K562 (cell line): ENCODE data around the gene SLC39A5. TPM values are rescaled to one million over a fixed set of nuclear protein-coding genes. Genes with fewer than 3 reads are reported as not detected.

Experiments
- DPF2 ChIP-seq: fragments of 450-650 bp; IDR thresholded peaks from 2 replicates; pipeline ENCODE4 v1.6.1; 2016
- FOXJ3 ChIP-seq: sonication (generic); formaldehyde crosslinking; IDR thresholded peaks from 2 replicates; pipeline ENCODE4 v1.4.0; 2020; ENCODE audit warnings: mild to moderate bottlenecking, missing genetic modification reagents
- GATAD2B ChIP-seq: fragments of 450-650 bp; IDR thresholded peaks from 2 replicates; pipeline ENCODE4 v1.6.1; 2017; ENCODE audit warnings: mild to moderate bottlenecking, borderline replicate concordance
- HMG20A ChIP-seq: fragments of 450-650 bp; formaldehyde crosslinking; conservative IDR thresholded peaks from 2 replicates; pipeline ENCODE4 v1.4.0; 2020; ENCODE audit warnings: mild to moderate bottlenecking, mixed read lengths
- HOXB6 ChIP-seq: fragments of 250-450 bp; sonication (Bioruptor Pico); IDR thresholded peaks from 2 replicates; pipeline ENCODE4 v1.5.1; 2022; ENCODE audit warnings: mild to moderate bottlenecking, borderline replicate concordance
- IRF1 ChIP-seq: sonication (generic); formaldehyde crosslinking; IDR thresholded peaks from 2 replicates; pipeline ENCODE4 v1.8.0; 2022; ENCODE audit warnings: missing genetic modification reagents, mild to moderate bottlenecking, borderline replicate concordance
- KDM5B ChIP-seq: fragments of 200-600 bp; sonication (generic); IDR thresholded peaks from 2 replicates; pipeline ENCODE4 v1.6.1; 2012; ENCODE audit warnings: low read depth, mild to moderate bottlenecking, moderate library complexity, low read length, control low read depth, inconsistent platforms; ENCODE audit not compliant: insufficient replicate concordance
- KLF16 ChIP-seq: IDR thresholded peaks from 2 replicates; pipeline ENCODE4 v1.6.1; 2016; ENCODE audit warnings: antibody characterized with exemption
- NONO ChIP-seq, 2 experiments: fragments of 200-400 bp in 1 of 2; fragments of 450-650 bp in 1 of 2; formaldehyde crosslinking in 1 of 2; IDR thresholded peaks; 2 replicates each; pipeline ENCODE4 v1.6.1; 2017; ENCODE audit warnings: low read depth in 2 of 2, mild to moderate bottlenecking in 2 of 2, moderate library complexity in 2 of 2, low read length in 1 of 2
- NR4A1 ChIP-seq, 2 experiments: fragments of 250-450 bp in 1 of 2; fragments of 450-650 bp in 1 of 2; sonication (Bioruptor Pico) in 1 of 2; IDR thresholded peaks; 2 replicates each; pipeline versions ENCODE4 v1.4.0 to v1.6.1; 2016 to 2020; ENCODE audit warnings: mild to moderate bottlenecking in 2 of 2, missing compliant biosample characterization in 1 of 2, missing genetic modification characterization in 1 of 2, moderate library complexity in 1 of 2
- NRF1 ChIP-seq, 2 experiments: fragments of 450-650 bp; IDR thresholded peaks in 1 of 2; conservative IDR thresholded peaks in 1 of 2; 2 replicates each; pipeline ENCODE4 v1.6.1; 2014; ENCODE audit warnings: mild to moderate bottlenecking in 2 of 2
- PCBP1 ChIP-seq: fragments of 200-400 bp; formaldehyde crosslinking; IDR thresholded peaks from 2 replicates; pipeline ENCODE4 v1.6.1; 2018; ENCODE audit warnings: mild to moderate bottlenecking, low read depth, low read length; ENCODE audit not compliant: poor library complexity, severe bottlenecking
- RBM14 ChIP-seq: fragments of 200-400 bp; formaldehyde crosslinking; IDR thresholded peaks from 2 replicates; pipeline ENCODE4 v1.6.1; 2018; ENCODE audit warnings: low read depth, mild to moderate bottlenecking, low read length, moderate library complexity, borderline replicate concordance; ENCODE audit not compliant: insufficient read depth
- SMARCA5 ChIP-seq: fragments of 450-650 bp; IDR thresholded peaks from 2 replicates; pipeline ENCODE4 v1.6.1; 2016
- SOX6 ChIP-seq: fragments of 450-650 bp; IDR thresholded peaks from 2 replicates; pipeline ENCODE4 v1.6.1; 2014; ENCODE audit warnings: mild to moderate bottlenecking
- SUPT5H ChIP-seq: fragments of 450-650 bp; IDR thresholded peaks from 2 replicates; pipeline ENCODE4 v1.6.1; 2016
- TAF1 ChIP-seq: IDR thresholded peaks from 2 replicates; pipeline ENCODE4 v1.6.1; 2011; ENCODE audit warnings: mild to moderate bottlenecking, low read length, moderate library complexity; ENCODE audit not compliant: insufficient read depth, control insufficient read depth, severe bottlenecking; ENCODE audit errors: extremely low read depth
- TAF9B ChIP-seq: fragments of 450-650 bp; IDR thresholded peaks from 2 replicates; pipeline ENCODE4 v1.6.1; 2018; ENCODE audit warnings: mild to moderate bottlenecking; ENCODE audit not compliant: partially characterized antibody
- ZC3H4 ChIP-seq: sonication (generic); formaldehyde crosslinking; IDR thresholded peaks from 2 replicates; pipeline ENCODE4 v1.9.0; 2021; ENCODE audit warnings: missing genetic modification reagents, borderline replicate concordance
- ZNF316 ChIP-seq: fragments of 450-650 bp; IDR thresholded peaks from 2 replicates; pipeline ENCODE4 v1.6.1; 2016
- ZNF324 ChIP-seq: fragments of 250-450 bp; sonication (Bioruptor Pico); IDR thresholded peaks from 2 replicates; pipeline ENCODE4 v1.4.0; 2020; ENCODE audit warnings: mild to moderate bottlenecking
- ZNF41 ChIP-seq: fragments of 250-450 bp; sonication (Bioruptor Pico); conservative IDR thresholded peaks from 2 replicates; pipeline ENCODE4 v1.4.0; 2020; ENCODE audit warnings: mild to moderate bottlenecking
- ZNF431 ChIP-seq: sonication (generic); formaldehyde crosslinking; IDR thresholded peaks from 2 replicates; pipeline ENCODE4 v1.8.0; 2022; ENCODE audit warnings: mild to moderate bottlenecking, missing genetic modification reagents
- ZNF445 ChIP-seq: fragments of 250-450 bp; sonication (Bioruptor Pico); IDR thresholded peaks from 2 replicates; pipeline ENCODE4 v1.4.0; 2020; ENCODE audit warnings: low read depth, mild to moderate bottlenecking, moderate library complexity
- ZNF785 ChIP-seq: fragments of 250-450 bp; sonication (Bioruptor Pico); IDR thresholded peaks from 2 replicates; pipeline ENCODE4 v1.4.0; 2020; ENCODE audit warnings: mild to moderate bottlenecking
- ZNF830 ChIP-seq: fragments of 250-450 bp; sonication (Bioruptor Pico); IDR thresholded peaks from 2 replicates; pipeline ENCODE4 v1.5.0; 2021; ENCODE audit warnings: mild to moderate bottlenecking
- polyA plus RNA-seq, 8 experiments: library from polyadenylated mRNA; depleted of rRNA in 4 of 8; stranded (reverse) in 5 of 8; unstranded in 3 of 8; fragments of >200 nt; fragmentation: Nextera tagmentation in 2 of 8; fragmentation: Illumina TruSeq in 1 of 8; extraction: Ambion mirVana in 2 of 8; extraction: Trizol in 1 of 8; gene quantifications; 2 replicates each; pipeline versions ENCODE4 v1.2.1 to v1.2.3, GENCODE V29; 2011 to 2014; ENCODE audit warnings: inconsistent platforms in 1 of 8, missing spikeins in 1 of 8
- total RNA-seq, 7 experiments: library from RNA; depleted of rRNA in 6 of 7; stranded (reverse); fragments of >200 nt in 6 of 7; fragmentation: Illumina TruSeq in 2 of 7; extraction: Trizol in 2 of 7; gene quantifications; 2 replicates each; pipeline versions ENCODE4 v1.2.1 to v1.2.3, GENCODE V29; 2011 to 2021; ENCODE audit warnings: low replicate concordance in 1 of 7
- TF ChIP-seq, protein P1 (sequence below): sonication (generic); formaldehyde crosslinking; IDR thresholded peaks from 2 replicates; pipeline ENCODE4 v1.9.0; 2022; ENCODE audit warnings: mild to moderate bottlenecking, missing genetic modification reagents
- TF ChIP-seq, protein P2 (sequence below): sonication (generic); formaldehyde crosslinking; IDR thresholded peaks from 2 replicates; pipeline ENCODE4 v1.8.1; 2022; ENCODE audit warnings: missing genetic modification reagents

SLC39A5 gene
- total and polyA plus RNA-seq, 9 of the 15 experiments (the other 6 are each of a cell fraction or from before 2014, with no cell fraction given) = 0.08 to 0.10 TPM; not detected in 7

DNA sequence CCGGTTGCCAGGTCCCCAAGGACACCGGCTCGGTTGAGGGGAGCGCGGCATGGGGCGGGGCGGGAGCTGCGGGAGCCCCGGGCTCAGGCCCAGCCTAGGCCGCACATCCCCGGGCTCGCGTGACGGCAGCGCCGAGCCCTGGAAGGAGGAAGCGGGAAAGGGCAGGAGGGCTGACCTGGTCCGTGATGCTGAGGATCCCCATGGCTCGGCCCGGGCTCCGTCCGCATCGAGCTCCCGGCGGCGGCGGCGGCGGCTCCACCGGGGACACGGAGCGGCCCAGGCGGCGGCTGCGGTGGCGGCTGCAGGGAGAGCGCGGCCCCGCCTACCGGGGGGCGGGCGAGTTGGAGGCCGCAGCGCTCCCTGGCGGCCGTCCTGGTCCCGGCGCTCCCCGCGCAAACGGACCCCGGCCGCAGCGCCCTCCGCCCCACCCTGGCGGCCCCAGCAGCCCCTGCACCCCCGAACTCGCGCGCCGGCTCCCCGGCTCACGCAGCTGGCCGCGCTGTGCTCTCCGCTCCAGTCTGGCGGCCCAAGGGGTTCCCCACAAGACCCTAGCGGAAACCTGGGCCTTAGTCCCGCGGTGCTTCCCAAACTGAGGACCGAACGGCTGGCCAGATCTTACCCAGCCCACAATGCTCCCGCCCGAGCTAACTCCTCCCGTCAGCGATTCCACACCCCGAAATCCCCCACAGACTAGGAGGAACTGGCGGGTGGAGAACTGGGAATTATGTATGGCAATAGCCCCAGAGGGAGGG lies 28.4 kb downstream of the SLC39A5 start, which contains the start of gene ANKRD52 (continued):
- TF ChIP-seq PCBP1 (peak; percentile 1), SUPT5H (peak; percentile 65; the same call in 1 of the 2 replicates), ZNF316 (0 out of 2 replicates have a peak, but pooled peaks have one; percentile 12), SOX6 (0 out of 2 replicates have a peak, but pooled peaks have one; percentile 29), SMARCA5 (no peak), ZNF324 (CRISPR knock-in tag) (no peak), NR4A1 (CRISPR knock-in tag; IDR thresholded peaks at IDR 0.05) (no peak), NR4A1 (tag; IDR thresholded peaks at IDR 0.05) (0 out of 2 replicates have a peak, but pooled peaks have one; percentile 22), DPF2 (no peak), TAF1 (peak; percentile 61), ZC3H4 (CRISPR knock-in tag) (no peak), RBM14 (no peak), KLF16 (no peak), NRF1 (conservative IDR thresholded peaks at IDR 0.05 in 1 of 2, IDR thresholded peaks at IDR 0.05 in 1 of 2) (peak in 1 of 2 experiments; percentile 34; a peak in 2 of 4 replicates), KDM5B (peak; percentile 29), ZNF785 (CRISPR knock-in tag) (no peak), IRF1 (no peak), HOXB6 (CRISPR knock-in tag) (no peak), ZNF431 (CRISPR knock-in tag) (peak; percentile 47; the same call in 1 of the 2 replicates), GATAD2B (peak; percentile 96), FOXJ3 (CRISPR knock-in tag) (no peak), HMG20A (CRISPR knock-in tag) (no peak), ZNF445 (CRISPR knock-in tag) (no peak), TAF9B (no peak), ZNF41 (no peak), ZNF830 (CRISPR knock-in tag) (no peak), NONO (IDR thresholded peaks at IDR 0.05; ENCODE audit: low read depth in 2 of 2, low read length in 1 of 2) (peak; percentile 42 to 84; a peak in 2 of 4 replicates)
- TF ChIP-seq, protein P1, sequence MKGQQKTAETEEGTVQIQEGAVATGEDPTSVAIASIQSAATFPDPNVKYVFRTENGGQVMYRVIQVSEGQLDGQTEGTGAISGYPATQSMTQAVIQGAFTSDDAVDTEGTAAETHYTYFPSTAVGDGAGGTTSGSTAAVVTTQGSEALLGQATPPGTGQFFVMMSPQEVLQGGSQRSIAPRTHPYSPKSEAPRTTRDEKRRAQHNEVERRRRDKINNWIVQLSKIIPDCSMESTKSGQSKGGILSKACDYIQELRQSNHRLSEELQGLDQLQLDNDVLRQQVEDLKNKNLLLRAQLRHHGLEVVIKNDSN = no peak
- TF ChIP-seq, protein P2, sequence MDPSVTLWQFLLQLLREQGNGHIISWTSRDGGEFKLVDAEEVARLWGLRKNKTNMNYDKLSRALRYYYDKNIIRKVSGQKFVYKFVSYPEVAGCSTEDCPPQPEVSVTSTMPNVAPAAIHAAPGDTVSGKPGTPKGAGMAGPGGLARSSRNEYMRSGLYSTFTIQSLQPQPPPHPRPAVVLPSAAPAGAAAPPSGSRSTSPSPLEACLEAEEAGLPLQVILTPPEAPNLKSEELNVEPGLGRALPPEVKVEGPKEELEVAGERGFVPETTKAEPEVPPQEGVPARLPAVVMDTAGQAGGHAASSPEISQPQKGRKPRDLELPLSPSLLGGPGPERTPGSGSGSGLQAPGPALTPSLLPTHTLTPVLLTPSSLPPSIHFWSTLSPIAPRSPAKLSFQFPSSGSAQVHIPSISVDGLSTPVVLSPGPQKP (CRISPR knock-in tag) = no peak
